Body of pancreas (tissue), 4 donors: Measurements from ENCODE around the gene GAB2. TPM values are rescaled to one million over a fixed set of nuclear protein-coding genes. Genes with fewer than 3 reads are reported as not detected.

Experiments
- ATAC-seq: fragments of 150-250 bp; one replicate; pipeline ENCODE4 v1.9.1; 2016
- DNase-seq, 4 donors: peaks; one replicate each; pipeline ENCODE4 v3.0.0-alpha.2; 2019
- H3K27ac ChIP-seq, 4 donors: fragments of 200-600 bp; sonication (generic); 1 replicate in 3 of 4; 2 replicates in 1 of 4; pipeline versions ENCODE4 v1.5.1 to v1.6.1; 2016 to 2019; ENCODE audit warnings: mild to moderate bottlenecking in 1 of 4, mixed read lengths in 1 of 4, moderate library complexity in 1 of 4
- H3K27me3 ChIP-seq, 2 donors: fragments of 200-600 bp; sonication (generic); one replicate each; pipeline ENCODE4 v1.6.0; 2016; ENCODE audit warnings: mild to moderate bottlenecking in 1 of 2
- H3K36me3 ChIP-seq, 2 donors: fragments of 200-600 bp; sonication (generic); replicated peaks in 1 of 2; 2 replicates each; pipeline ENCODE4 v1.5.1; 2016; ENCODE audit warnings: low read depth in 2 of 2; ENCODE audit not compliant: insufficient read depth in 1 of 2
- H3K4me1 ChIP-seq: fragments of 200-600 bp; sonication (generic); one replicate; pipeline ENCODE4 v1.6.0; 2016
- H3K4me3 ChIP-seq, 2 donors: fragments of 200-600 bp; sonication (generic); 1 replicate in 1 of 2; 2 replicates in 1 of 2; pipeline ENCODE4 v1.5.1; 2016 to 2019
- H3K9me3 ChIP-seq, 3 donors: fragments of 200-600 bp; sonication (generic); 1 replicate in 2 of 3; 2 replicates in 1 of 3; pipeline ENCODE4 v1.5.1; 2016
- CTCF ChIP-seq, 7 experiments: fragments of 450-650 bp in 4 of 7; fragments of 200-600 bp in 3 of 7; sonication (generic) in 3 of 7; IDR thresholded peaks; one replicate each; pipeline ENCODE4 v1.5.1; 2016 to 2019; ENCODE audit warnings: antibody characterized with exemption in 7 of 7
- POLR2A ChIP-seq, 3 donors: fragments of 450-650 bp; IDR thresholded peaks; one replicate each; pipeline ENCODE4 v1.6.1; 2016; ENCODE audit warnings: antibody characterized with exemption in 3 of 3, mild to moderate bottlenecking in 2 of 3
- WGBS, 2 donors: methylation state at CpG; one replicate each; pipeline ENCODE4 v1.1.5; 2017; 5-methylcytosine and 5-hydroxymethylcytosine counted together
- intact Hi-C: fragments of 100-400 bp; cut with DNase I; formaldehyde crosslinking; loops from one replicate; pipeline ENCODE4 v1.15.1; 2023
- total RNA-seq, 2 donors: library from RNA; depleted of rRNA; stranded (reverse); fragments of >200 nt; gene quantifications; one replicate each; pipeline ENCODE4 v1.1.0, GENCODE V29; 2016

Gene GAB2
- total RNA-seq, 2 donors from 2014 or later: 6.9 to 16.9 TPM

- no peak overlapping the region for H3K4me3 ChIP-seq
- intact Hi-C loops: no loop called here
- WGBS, 2 donors: 91 to 98% methylated on average over 4 of the region's 4 CpGs
- H3K36me3 ChIP-seq: no peaks in the 10 kb centered on the region
- DNase-seq (no peak), ATAC-seq (no peak)
- H3K9me3 ChIP-seq: no peaks in the 10 kb centered on the region
- TF ChIP-seq POLR2A (IDR thresholded peaks at IDR 0.05) (no peak), CTCF (IDR thresholded peaks at IDR 0.05) (no peak)
- H3K4me1 ChIP-seq: no peaks in the 10 kb centered on the region
- H3K27me3 ChIP-seq: no peaks in the 10 kb centered on the region
- H3K27ac ChIP-seq: no peak overlapping the region
These were observed 33.4 kb downstream of the GAB2 start for GRCh38 chr11:78384231-78384630.

DNA sequence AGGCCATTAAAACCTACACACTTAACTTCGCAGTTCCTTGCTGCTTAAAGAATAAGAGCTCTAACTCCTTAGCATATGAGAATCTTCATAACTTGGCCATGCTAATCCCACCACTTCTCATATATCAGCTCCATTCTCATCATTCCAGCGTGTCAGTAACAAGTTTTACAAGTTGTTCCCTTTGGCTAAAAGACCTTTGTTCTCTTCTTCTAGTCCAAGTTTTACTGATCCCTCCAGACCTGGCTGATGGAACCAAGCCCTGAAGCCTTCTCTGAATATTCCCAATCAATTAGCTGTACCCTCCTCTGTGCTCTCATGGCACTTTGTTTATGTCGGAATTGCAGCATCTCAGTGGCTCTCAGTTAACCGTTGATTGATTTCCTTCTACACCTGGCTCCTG lies 35.8 kb downstream of the GAB2 start:
- Histone ChIP-seq H3K4me3 (no peak overlapping the region), H3K4me1 (peaks cover 11% of the 10 kb centered on the region), H3K27ac (no peak overlapping the region), H3K36me3 (no peaks in the 10 kb centered on the region), H3K27me3 (no peaks in the 10 kb centered on the region), H3K9me3 (no peaks in the 10 kb centered on the region)
- 75 to 80% methylated on average over 4 of the region's 4 CpGs for WGBS, 2 donors
- no peak for ATAC-seq
- intact Hi-C loops: no loop called here
- DNase-seq: no peak
- no peak for TF ChIP-seq CTCF (IDR thresholded peaks at IDR 0.05)
- no peak for TF ChIP-seq POLR2A (IDR thresholded peaks at IDR 0.05)

DNA sequence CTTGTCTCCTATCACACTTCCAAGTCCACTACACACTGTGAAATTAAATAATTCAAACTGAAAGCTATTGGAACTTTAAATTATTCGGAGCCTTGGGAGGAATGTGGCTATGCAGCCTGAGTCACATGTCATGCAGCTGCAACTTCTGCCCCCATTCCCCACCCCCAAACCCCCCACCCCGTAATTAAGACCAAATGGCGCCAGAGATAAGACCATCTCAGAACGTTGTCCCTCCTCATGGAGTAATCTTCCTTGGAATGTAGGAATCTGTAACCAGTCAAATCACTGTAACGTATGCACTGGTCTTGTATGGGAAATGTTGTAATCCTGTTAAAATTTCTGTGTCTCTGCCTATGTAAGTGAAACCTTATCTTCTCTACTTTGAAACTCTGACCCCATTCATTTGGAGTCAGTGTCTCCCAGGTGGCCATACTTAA lies 37.0 kb downstream of the GAB2 start:
- Histone ChIP-seq H3K9me3 (no peaks in the 10 kb centered on the region), H3K27ac (no peak overlapping the region), H3K4me1 (peaks cover 11% of the 10 kb centered on the region), H3K4me3 (no peak overlapping the region), H3K36me3 (no peaks in the 10 kb centered on the region), H3K27me3 (no peaks in the 10 kb centered on the region)
- TF ChIP-seq CTCF (IDR thresholded peaks at IDR 0.05) (no peak), POLR2A (IDR thresholded peaks at IDR 0.05) (no peak)
- intact Hi-C loops: no loop called here
- ATAC-seq (no peak), DNase-seq (no peak)
- WGBS, 2 donors: 67 to 78% methylated on average over 5 of the region's 5 CpGs

- DNase-seq (no peak), ATAC-seq (no peak)
- Histone ChIP-seq H3K4me1 (peaks cover 11% of the 10 kb centered on the region), H3K27ac (no peak overlapping the region), H3K27me3 (no peaks in the 10 kb centered on the region), H3K4me3 (no peak overlapping the region), H3K36me3 (no peaks in the 10 kb centered on the region), H3K9me3 (no peaks in the 10 kb centered on the region)
- intact Hi-C loops: no loop called here
- TF ChIP-seq CTCF (IDR thresholded peaks at IDR 0.05): no peak
- no peak for TF ChIP-seq POLR2A (IDR thresholded peaks at IDR 0.05)
- WGBS, 2 donors: 70 to 88% methylated on average over 3 of the region's 3 CpGs
These were observed 38.5 kb downstream of the GAB2 start for GRCh38 chr11:78379039-78379670.
